Measurements from ENCODE around the gene PHACTR4. TPM values are rescaled to one million over a fixed set of nuclear protein-coding genes. Genes with fewer than 3 reads are reported as not detected.
"Not testable (repeated sequence)": the region's sequence is repeated elsewhere in the genome, so short reads cannot be mapped to it uniquely, and the experiment has no call there.

The PHACTR4 gene
- total and polyA plus RNA-seq, 11 donors, result 13.6 to 30.5 (median 19.0) TPM

DNA sequence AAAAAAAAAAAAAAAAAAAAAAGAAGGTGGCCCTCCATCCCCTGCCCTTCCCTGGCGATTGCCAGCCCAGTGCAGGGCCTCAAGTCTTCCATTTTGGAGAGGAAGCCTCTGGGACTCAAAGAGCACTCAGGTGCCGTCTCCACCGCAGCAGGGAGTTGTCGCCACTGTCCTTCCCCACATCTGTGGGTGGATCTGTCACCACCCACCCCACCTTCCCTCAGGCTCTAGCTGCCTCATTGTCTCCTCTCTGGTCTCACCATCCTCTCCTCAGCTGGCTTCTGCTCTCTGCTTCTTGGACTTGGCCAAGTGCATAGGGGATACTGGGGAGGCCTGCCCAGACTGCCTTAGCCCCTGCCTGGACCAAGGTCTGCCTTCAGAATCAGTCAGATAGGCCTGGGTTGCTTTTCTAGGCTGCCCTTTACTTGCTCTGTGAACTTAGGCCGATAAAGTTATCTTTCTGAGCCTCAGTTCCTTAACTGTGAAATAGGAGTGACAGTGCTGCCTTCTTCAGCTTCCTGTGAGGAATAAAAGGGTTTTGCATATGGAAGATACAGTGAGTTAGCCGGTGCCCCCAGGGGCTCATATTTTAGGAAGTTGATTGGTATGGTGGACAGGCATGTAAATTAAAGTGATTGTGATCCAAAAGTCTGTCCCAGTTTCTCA, 152.1 kb downstream of the PHACTR4 start:
- peaks cover 4 to 18% (median 10%) of the 10 kb centered on the region in 12 donors for H3K4me1 ChIP-seq
- DNase-seq (no peak), ATAC-seq (no peak)
- TF ChIP-seq, protein P1, sequence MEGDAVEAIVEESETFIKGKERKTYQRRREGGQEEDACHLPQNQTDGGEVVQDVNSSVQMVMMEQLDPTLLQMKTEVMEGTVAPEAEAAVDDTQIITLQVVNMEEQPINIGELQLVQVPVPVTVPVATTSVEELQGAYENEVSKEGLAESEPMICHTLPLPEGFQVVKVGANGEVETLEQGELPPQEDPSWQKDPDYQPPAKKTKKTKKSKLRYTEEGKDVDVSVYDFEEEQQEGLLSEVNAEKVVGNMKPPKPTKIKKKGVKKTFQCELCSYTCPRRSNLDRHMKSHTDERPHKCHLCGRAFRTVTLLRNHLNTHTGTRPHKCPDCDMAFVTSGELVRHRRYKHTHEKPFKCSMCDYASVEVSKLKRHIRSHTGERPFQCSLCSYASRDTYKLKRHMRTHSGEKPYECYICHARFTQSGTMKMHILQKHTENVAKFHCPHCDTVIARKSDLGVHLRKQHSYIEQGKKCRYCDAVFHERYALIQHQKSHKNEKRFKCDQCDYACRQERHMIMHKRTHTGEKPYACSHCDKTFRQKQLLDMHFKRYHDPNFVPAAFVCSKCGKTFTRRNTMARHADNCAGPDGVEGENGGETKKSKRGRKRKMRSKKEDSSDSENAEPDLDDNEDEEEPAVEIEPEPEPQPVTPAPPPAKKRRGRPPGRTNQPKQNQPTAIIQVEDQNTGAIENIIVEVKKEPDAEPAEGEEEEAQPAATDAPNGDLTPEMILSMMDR (IDR thresholded peaks at IDR 0.05), result no peak
- TF ChIP-seq POLR2A (IDR thresholded peaks at IDR 0.05), result no peak
- H3K4me3 ChIP-seq, result no peak overlapping the region
- no peaks in the 10 kb centered on the region for H3K9me3 ChIP-seq
- 85 to 90% (median 88%) methylated on average over 6 of the region's 6 CpGs for WGBS, 4 donors
- intact Hi-C loops (cut with DNase I), result loop anchor here in 1 of 10 donors (10.0 kb wide), 1 partner anchor 353 kb away; no protein-coding TSS in a partner anchor
- H3K27ac ChIP-seq, result no peak overlapping the region
- H3K27me3 ChIP-seq, result no peaks in the 10 kb centered on the region
- H3K36me3 ChIP-seq, result no peaks in the 10 kb centered on the region

DNA sequence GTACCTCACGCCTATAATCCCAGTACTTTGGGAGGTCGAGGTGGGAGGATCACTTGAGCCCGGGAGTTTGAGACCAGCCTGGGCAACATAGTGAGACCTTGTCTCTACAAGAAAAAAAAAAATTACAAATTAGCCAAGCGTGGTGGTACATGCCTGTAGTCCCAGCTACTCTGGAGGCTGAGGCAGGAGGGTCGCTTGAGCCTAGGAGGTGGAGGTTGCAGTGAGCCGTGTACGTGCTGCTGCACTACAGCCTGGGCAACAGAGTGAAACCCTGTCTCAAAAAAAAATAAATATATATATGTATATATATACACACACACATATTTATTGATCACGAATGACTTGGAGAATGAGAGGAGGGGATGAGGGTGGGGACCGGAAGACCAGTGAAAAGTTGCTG, 153.0 kb downstream of the PHACTR4 start:
- H3K36me3 ChIP-seq, H3K9me3 ChIP-seq, H3K4me3 ChIP-seq, H3K27me3 ChIP-seq, H3K27ac ChIP-seq, DNase-seq, ATAC-seq: not testable (repeated sequence)
- H3K4me1 ChIP-seq, result peaks cover 4 to 15% (median 9%) of the 10 kb centered on the region in 12 donors
- intact Hi-C loops (cut with DNase I), result loop anchor here in 1 of 10 donors (10.0 kb wide), 1 partner anchor 352 kb away; no protein-coding TSS in a partner anchor
- WGBS, 4 donors, result 96 to 98% (median 97%) methylated on average over 9 of the region's 9 CpGs

DNA sequence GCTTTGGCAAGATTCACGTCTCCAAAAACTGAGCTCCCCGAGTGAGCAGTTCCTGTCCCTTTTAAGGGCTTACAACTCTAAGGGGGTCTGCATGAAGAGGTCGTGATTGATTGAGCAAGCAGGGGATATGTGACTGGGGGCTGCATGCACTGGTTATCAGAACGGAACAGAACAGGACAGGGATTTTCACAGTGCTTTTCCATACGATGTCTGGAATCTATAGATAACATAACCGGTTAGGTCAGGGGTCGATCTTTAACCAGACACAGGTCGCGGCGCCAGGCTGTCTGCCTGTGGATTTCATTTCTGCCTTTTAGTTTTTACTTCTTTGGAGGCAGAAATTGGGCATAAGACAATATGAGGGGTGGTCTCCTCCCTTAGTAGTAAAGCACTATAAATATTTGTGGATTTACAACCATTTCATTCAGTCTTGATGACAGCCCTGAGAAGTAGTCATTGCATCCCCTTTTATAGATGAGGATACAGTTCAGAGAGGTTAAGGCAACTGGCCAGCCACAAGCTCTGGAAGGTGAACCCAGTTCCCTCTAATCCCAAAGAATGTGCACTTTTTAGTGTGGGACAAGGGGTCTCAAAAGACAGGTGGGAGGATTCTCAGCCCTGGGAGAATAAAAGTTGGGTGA, 155.6 kb downstream of the PHACTR4 start:
- DNase-seq, H3K27me3 ChIP-seq, H3K9me3 ChIP-seq, H3K27ac ChIP-seq, H3K36me3 ChIP-seq, H3K4me1 ChIP-seq, ATAC-seq, H3K4me3 ChIP-seq: not testable (repeated sequence)
- intact Hi-C loops (cut with DNase I), result loop anchor here in 1 of 10 donors (10.0 kb wide), 1 partner anchor 350 kb away; no protein-coding TSS in a partner anchor
- WGBS, 4 donors, result 68 to 76% (median 74%) methylated on average over 10 of the region's 10 CpGs

DNA sequence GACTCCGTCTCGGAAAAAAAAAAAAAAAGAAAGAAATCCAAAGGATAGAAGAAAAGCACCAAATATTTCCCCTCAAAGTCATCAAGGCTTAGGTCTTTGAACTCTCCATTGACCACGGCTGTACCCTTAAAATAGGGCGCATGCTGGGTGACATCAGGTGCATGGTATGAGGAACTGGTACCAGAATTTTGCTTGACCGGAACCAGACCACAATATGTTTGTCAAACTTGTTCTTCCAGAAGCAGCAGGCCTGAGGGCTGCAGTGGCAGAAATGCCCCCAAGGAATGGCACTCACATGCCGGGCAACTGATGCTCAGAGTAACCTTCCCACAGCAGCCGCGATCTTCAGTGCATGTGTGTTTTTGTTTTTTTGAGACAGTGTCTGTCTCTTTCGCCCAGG, 157.3 kb downstream of the PHACTR4 start:
- DNase-seq (no peak), ATAC-seq (no peak)
- Histone ChIP-seq H3K4me1 (no peaks in the 10 kb centered on the region), H3K36me3 (peaks cover 0 to 14% (median 0%) of the 10 kb centered on the region in 9 donors), H3K27me3 (no peaks in the 10 kb centered on the region), H3K27ac (no peak overlapping the region), H3K4me3 (no peak overlapping the region), H3K9me3 (no peaks in the 10 kb centered on the region)
- TF ChIP-seq, protein P1 (IDR thresholded peaks at IDR 0.05), result no peak
- no peak for TF ChIP-seq POLR2A (IDR thresholded peaks at IDR 0.05)
- 95 to 98% (median 96%) methylated on average over 9 of the region's 9 CpGs for WGBS, 4 donors
- intact Hi-C loops (cut with DNase I), result loop anchor here in 1 of 10 donors (10.0 kb wide), 1 partner anchor 348 kb away; no protein-coding TSS in a partner anchor

DNA sequence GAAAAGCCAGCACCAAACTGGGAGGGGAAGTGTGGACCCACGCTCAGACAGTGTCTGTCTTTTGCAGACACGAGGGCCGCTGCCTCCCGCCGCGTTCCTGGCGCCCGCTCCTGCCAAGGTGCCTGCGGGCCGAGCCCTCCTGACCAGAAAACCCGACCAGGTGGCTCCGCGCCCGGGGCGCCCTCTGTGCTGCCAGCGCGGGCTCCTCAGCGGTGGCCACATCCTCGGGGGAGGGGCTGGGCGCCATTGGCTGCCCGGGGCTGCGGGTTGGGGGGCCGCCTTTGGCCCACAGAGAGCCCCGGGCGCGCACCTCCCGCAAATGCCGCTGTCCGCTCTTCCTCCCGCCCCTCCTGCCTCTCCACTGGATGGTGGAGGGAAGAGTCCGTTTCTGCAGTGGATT, 160.9 kb downstream of the PHACTR4 start:
- TF ChIP-seq, protein P1 (IDR thresholded peaks at IDR 0.05), result no peak
- no peak for TF ChIP-seq POLR2A (IDR thresholded peaks at IDR 0.05)
- Histone ChIP-seq H3K9me3 (no peaks in the 10 kb centered on the region), H3K36me3 (peaks cover 0 to 38% (median 3%) of the 10 kb centered on the region in 9 donors), H3K27me3 (no peaks in the 10 kb centered on the region), H3K4me1 (no peaks in the 10 kb centered on the region), H3K4me3 (no peak overlapping the region), H3K27ac (no peak overlapping the region)
- ATAC-seq (no peak), DNase-seq (no peak)
- 96 to 98% (median 97%) methylated on average over 20 to 31 of the region's 31 CpGs for WGBS, 4 donors
- intact Hi-C loops (cut with DNase I), result loop anchor here in 1 of 10 donors (10.0 kb wide), 1 partner anchor 334 kb away; no protein-coding TSS in a partner anchor
